ENCODE measurements around the gene CDC42EP5. TPM values are rescaled to one million over a fixed set of nuclear protein-coding genes. Genes with fewer than 3 reads are reported as not detected.

Gene CDC42EP5
- total RNA-seq, 4 donors from 2014 or later = 6.0 to 39.4 (median 9.8) TPM

- Histone ChIP-seq H3K27ac (peak overlapping the region; percentile 95 to 100 (median 100)), H3K4me1 (peaks cover 14 to 65% (median 27%) of the 10 kb centered on the region in 3 donors), H3K27me3 (no peaks in the 10 kb centered on the region), H3K9me3 (no peaks in the 10 kb centered on the region), H3K4me3 (peak overlapping the region; percentile 61 to 84 (median 73)), H3K36me3 (peaks cover 22 to 45% (median 31%) of the 10 kb centered on the region in 3 donors)
- intact Hi-C loops (cut with DNase I) = no loop called here
- TF ChIP-seq CTCF (IDR thresholded peaks at IDR 0.05) = peak in 3 of 6 experiments; percentile 7 to 38 (median 21)
- no peak for TF ChIP-seq POLR2A (IDR thresholded peaks at IDR 0.05)
- DNase-seq = no peak
- 13 to 53% methylated on average over 3 to 4 of the region's 91 CpGs for WGBS, 2 donors
These were observed 10.2 kb downstream of the CDC42EP5 start for GRCh38 chr19:54462655-54463530.

GRCh38 chr19:54462047-54462654 is 10.9 kb downstream of the CDC42EP5 start:
- intact Hi-C loops (cut with DNase I) = no loop called here
- H3K27me3 ChIP-seq = no peaks in the 10 kb centered on the region
- no peaks in the 10 kb centered on the region for H3K9me3 ChIP-seq
- peaks cover 29 to 52% (median 38%) of the 10 kb centered on the region in 3 donors for H3K36me3 ChIP-seq
- DNase-seq = no peak
- peaks cover 14 to 65% (median 27%) of the 10 kb centered on the region in 3 donors for H3K4me1 ChIP-seq
- no peak for TF ChIP-seq POLR2A (IDR thresholded peaks at IDR 0.05)
- no peak for TF ChIP-seq CTCF (IDR thresholded peaks at IDR 0.05)
- peak overlapping the region; percentile 61 to 84 (median 73) for H3K4me3 ChIP-seq
- 49 to 61% methylated on average over 7 to 11 of the region's 15 CpGs for WGBS, 2 donors
- peak overlapping the region; percentile 95 to 100 (median 100) for H3K27ac ChIP-seq

- Histone ChIP-seq H3K27ac (peak overlapping the region; percentile 95 to 100 (median 100)), H3K9me3 (no peaks in the 10 kb centered on the region), H3K4me3 (peak overlapping the region in 2 of 4 donors; percentile 76 to 84), H3K27me3 (no peaks in the 10 kb centered on the region), H3K36me3 (peaks cover 34 to 57% (median 43%) of the 10 kb centered on the region in 3 donors), H3K4me1 (peaks cover 14 to 65% (median 27%) of the 10 kb centered on the region in 3 donors)
- intact Hi-C loops (cut with DNase I) = no loop called here
- WGBS, 2 donors = 42 to 45% methylated on average over 3 of the region's 3 CpGs
- no peak for TF ChIP-seq POLR2A (IDR thresholded peaks at IDR 0.05)
- TF ChIP-seq CTCF (IDR thresholded peaks at IDR 0.05) = no peak
- DNase-seq = no peak
These were observed 11.5 kb downstream of the CDC42EP5 start for GRCh38 chr19:54461613-54462012.

- TF ChIP-seq POLR2A (IDR thresholded peaks at IDR 0.05) = no peak
- no peak for TF ChIP-seq CTCF (IDR thresholded peaks at IDR 0.05)
- 68 to 83% methylated on average over 10 to 24 of the region's 27 CpGs for WGBS, 2 donors
- Histone ChIP-seq H3K27me3 (no peaks in the 10 kb centered on the region), H3K9me3 (no peaks in the 10 kb centered on the region), H3K36me3 (peaks cover 38 to 61% (median 47%) of the 10 kb centered on the region in 3 donors), H3K27ac (peak overlapping the region in 2 of 4 donors; percentile 33 to 65), H3K4me3 (no peak overlapping the region), H3K4me1 (peaks cover 14 to 65% (median 27%) of the 10 kb centered on the region in 3 donors)
- intact Hi-C loops (cut with DNase I) = no loop called here
- DNase-seq = no peak
These were observed 11.9 kb downstream of the CDC42EP5 start for GRCh38 chr19:54461210-54461609.

All from esophagus squamous epithelium (tissue), 5 donors.